K562 (cell line): ENCODE measurements around the gene NFATC3. TPM values are rescaled to one million over a fixed set of nuclear protein-coding genes. Genes with fewer than 3 reads are reported as not detected.

Source experiments
- ATAC-seq: fragments of 200-7000 bp; cut with Tn5 transposase; 3 replicates; pipeline ENCODE4 v1.9.1; 2020; ENCODE audit warnings: moderate library complexity
- BruUV-seq: library from RNA; stranded (reverse); fragments of 400-500 nt; replicated peaks from 2 replicates; lab custom pipeline; 2021; lab: Mats Ljungman, UMichigan
- CTCF ChIA-PET: fragments of 300-600 bp; formaldehyde crosslinking; extraction: SDS; loops from one replicate; lab custom pipeline; 2021; ENCODE audit warnings: low intra/inter-chr PET ratio; lab: Yijun Ruan, JAX
- POLR2A ChIA-PET: fragments of 300-600, 350-650 bp; sonication (Branson Sonifier 250); formaldehyde crosslinking; extraction: SDS; loops from one replicate; lab custom pipeline; 2021; ENCODE audit warnings: antibody characterized with exemption, inconsistent platforms; lab: Yijun Ruan, JAX
- DNase-seq, 4 experiments: peaks; one replicate each; pipeline versions ENCODE4 v3.0.0 to v3.0.0-alpha.2; 2011 to 2018; ENCODE audit warnings: low spot score in 3 of 4, mixed read lengths in 3 of 4; ENCODE audit errors: extremely low read depth in 1 of 4
- FAIRE-seq: peaks from 2 replicates; lab custom pipeline; 2011; peaks lifted over from hg19 to GRCh38; lab: Jason Lieb, UNC
- H2AFZ ChIP-seq: 2 replicates; pipeline ENCODE4 v1.6.0; 2011; ENCODE audit warnings: low read depth, low read length, control low read depth, inconsistent platforms
- H3K27ac ChIP-seq: fragments of 200-600 bp; 3 replicates; pipeline ENCODE4 v1.8.0; 2011; ENCODE audit warnings: low read depth, mild to moderate bottlenecking, control low read depth, inconsistent platforms, low read length, moderate library complexity, mixed read lengths; ENCODE audit errors: extremely low read depth
- H3K27me3 ChIP-seq, 2 experiments: fragments of 300-600 bp in 1 of 2; 2 replicates in 1 of 2; 3 replicates in 1 of 2; pipeline versions ENCODE4 v1.6.0 to v1.8.0; 2011; ENCODE audit warnings: inconsistent platforms in 2 of 2, low read length in 2 of 2, mild to moderate bottlenecking in 1 of 2, mixed read lengths in 1 of 2, moderate library complexity in 1 of 2; ENCODE audit not compliant: control insufficient read depth in 2 of 2, insufficient read depth in 2 of 2
- H3K36me3 ChIP-seq: fragments of 300-600 bp; 3 replicates; pipeline ENCODE4 v1.8.0; 2011; ENCODE audit warnings: mild to moderate bottlenecking, low read length, inconsistent platforms; ENCODE audit not compliant: control insufficient read depth, insufficient read depth
- H3K4me1 ChIP-seq, 2 experiments: fragments of 200-600 bp in 1 of 2; replicated peaks in 1 of 2; 2 replicates in 1 of 2; 3 replicates in 1 of 2; pipeline versions ENCODE4 v1.5.1 to v1.8.0; 2011; ENCODE audit warnings: inconsistent platforms in 2 of 2, low read length in 2 of 2, mild to moderate bottlenecking in 1 of 2, mixed read lengths in 1 of 2, moderate library complexity in 1 of 2; ENCODE audit not compliant: control insufficient read depth in 2 of 2, insufficient read depth in 2 of 2
- H3K4me2 ChIP-seq: 2 replicates; pipeline ENCODE4 v1.6.1; 2011; ENCODE audit warnings: low read length, control low read depth, inconsistent platforms, mixed read lengths; ENCODE audit not compliant: insufficient read depth
- H3K4me3 ChIP-seq: fragments of 200-600 bp; sonication (generic), shearing (Covaris generic); 2 replicates; pipeline ENCODE4 v1.5.1; 2016; ENCODE audit warnings: control low read depth, inconsistent platforms
- H3K79me2 ChIP-seq: fragments of 200-600 bp; 3 replicates; pipeline ENCODE4 v1.8.0; 2011; ENCODE audit warnings: low read length, inconsistent platforms; ENCODE audit not compliant: control insufficient read depth, insufficient read depth
- H3K9ac ChIP-seq, 2 experiments: 2 replicates each; pipeline versions ENCODE4 v1.6.0 to v1.6.1; 2011; ENCODE audit warnings: low read depth in 2 of 2, low read length in 2 of 2, control low read depth in 1 of 2, inconsistent platforms in 1 of 2, mild to moderate bottlenecking in 1 of 2, mixed read lengths in 1 of 2; ENCODE audit not compliant: insufficient read depth in 1 of 2
- H3K9me1 ChIP-seq: one replicate; pipeline ENCODE4 v1.6.0; 2011; ENCODE audit warnings: inconsistent platforms, mild to moderate bottlenecking, low read length, moderate library complexity; ENCODE audit not compliant: control insufficient read depth, insufficient read depth
- H3K9me3 ChIP-seq: replicated peaks from 2 replicates; pipeline ENCODE4 v1.5.1; 2011; ENCODE audit warnings: low read depth, low read length, inconsistent platforms; ENCODE audit not compliant: control insufficient read depth, insufficient read depth
- H4K20me1 ChIP-seq: replicated peaks from 2 replicates; pipeline ENCODE4 v1.6.1; 2011; ENCODE audit warnings: low read length, inconsistent platforms, mixed read lengths; ENCODE audit not compliant: control insufficient read depth, insufficient read depth
- DACH1 ChIP-seq: fragments of 450-650 bp; IDR thresholded peaks from 2 replicates; pipeline ENCODE4 v1.6.1; 2018; ENCODE audit not compliant: partially characterized antibody
- IRF9 ChIP-seq: fragments of 450-650 bp; IDR thresholded peaks from 2 replicates; pipeline ENCODE4 v1.6.1; 2016; ENCODE audit warnings: missing biosample characterization, missing genetic modification characterization
- MAX ChIP-seq: sonication (generic); formaldehyde crosslinking; IDR thresholded peaks from 2 replicates; pipeline ENCODE4 v1.9.0; 2022; ENCODE audit warnings: mild to moderate bottlenecking, missing genetic modification reagents
- MEF2A ChIP-seq: IDR thresholded peaks from 2 replicates; pipeline ENCODE4 v1.6.1; 2011; ENCODE audit warnings: low read depth, mild to moderate bottlenecking, low read length, moderate library complexity; ENCODE audit not compliant: control insufficient read depth
- MLLT1 ChIP-seq, 2 experiments: fragments of 450-650 bp; IDR thresholded peaks; 2 replicates each; pipeline ENCODE4 v1.6.1; 2016
- PBX2 ChIP-seq, 2 experiments: IDR thresholded peaks in 1 of 2; conservative IDR thresholded peaks in 1 of 2; 2 replicates each; pipeline ENCODE4 v1.6.1; 2016; ENCODE audit warnings: low read depth in 2 of 2, mild to moderate bottlenecking in 1 of 2, missing compliant biosample characterization in 1 of 2, missing genetic modification characterization in 1 of 2, moderate library complexity in 1 of 2
- RBFOX2 ChIP-seq: fragments of 200-400 bp; formaldehyde crosslinking; IDR thresholded peaks from 2 replicates; pipeline ENCODE4 v1.6.1; 2017; ENCODE audit warnings: low read depth, mild to moderate bottlenecking, low read length, moderate library complexity
- SPI1 ChIP-seq: IDR thresholded peaks from 2 replicates; pipeline ENCODE4 v1.6.1; 2011; ENCODE audit warnings: low read depth, low read length, control low read depth, borderline replicate concordance
- USF1 ChIP-seq: sonication (generic); formaldehyde crosslinking; IDR thresholded peaks from 2 replicates; pipeline ENCODE4 v1.9.0; 2022; ENCODE audit warnings: mild to moderate bottlenecking, missing genetic modification reagents
- YBX1 ChIP-seq: fragments of 450-650 bp; IDR thresholded peaks from 2 replicates; pipeline ENCODE4 v1.7.1; 2016; ENCODE audit warnings: mild to moderate bottlenecking
- ZBTB8A ChIP-seq: fragments of 450-650 bp; IDR thresholded peaks from 2 replicates; pipeline ENCODE4 v1.6.1; 2018; ENCODE audit warnings: mild to moderate bottlenecking, moderate library complexity; ENCODE audit not compliant: partially characterized antibody
- ZNF165 ChIP-seq: fragments of 250-450 bp; sonication (Bioruptor Pico); IDR thresholded peaks from 2 replicates; pipeline ENCODE4 v1.4.0; 2020; ENCODE audit warnings: borderline replicate concordance
- ZNF212 ChIP-seq: fragments of 450-650 bp; formaldehyde crosslinking; IDR thresholded peaks from 2 replicates; pipeline ENCODE4 v1.4.0; 2020; ENCODE audit warnings: mild to moderate bottlenecking
- ZNF253 ChIP-seq: fragments of 250-450 bp; sonication (Bioruptor Pico); conservative IDR thresholded peaks from 2 replicates; pipeline ENCODE4 v1.6.1; 2021; ENCODE audit warnings: mild to moderate bottlenecking
- ZNF507 ChIP-seq: conservative IDR thresholded peaks from 2 replicates; pipeline ENCODE4 v1.6.1; 2017; ENCODE audit warnings: missing genetic modification characterization, missing compliant biosample characterization
- WGBS: fragments of 100-300 bp; shearing (Covaris generic); methylation state at CpG from one replicate; pipeline ENCODE4 v1.1.6; 2016; ENCODE audit warnings: low coverage, mixed read lengths; ENCODE audit not compliant: insufficient coverage; ENCODE audit errors: missing lambda C conversion rate; 5-methylcytosine and 5-hydroxymethylcytosine counted together
- in situ Hi-C: fragments of 300-500 bp; cut with MboI; formaldehyde crosslinking; loops from 4 replicates; pipeline ENCODE4 v1.15.0; 2018; ENCODE audit warnings: inconsistent platforms, mixed read lengths
- intact Hi-C: fragments of 100-400 bp; cut with micrococcal nuclease; formaldehyde crosslinking; loops from 2 replicates; pipeline ENCODE4 v1.14.2; 2022
- polyA plus RNA-seq, 8 experiments: library from polyadenylated mRNA; depleted of rRNA in 4 of 8; stranded (reverse) in 5 of 8; unstranded in 3 of 8; fragments of >200 nt; fragmentation: Nextera tagmentation in 2 of 8; fragmentation: Illumina TruSeq in 1 of 8; extraction: Ambion mirVana in 2 of 8; extraction: Trizol in 1 of 8; gene quantifications; 2 replicates each; pipeline versions ENCODE4 v1.2.1 to v1.2.3, GENCODE V29; 2011 to 2014; ENCODE audit warnings: inconsistent platforms in 1 of 8, missing spikeins in 1 of 8
- total RNA-seq, 7 experiments: library from RNA; depleted of rRNA in 6 of 7; stranded (reverse); fragments of >200 nt in 6 of 7; fragmentation: Illumina TruSeq in 2 of 7; extraction: Trizol in 2 of 7; gene quantifications; 2 replicates each; pipeline versions ENCODE4 v1.2.1 to v1.2.3, GENCODE V29; 2011 to 2021; ENCODE audit warnings: low replicate concordance in 1 of 7

The NFATC3 gene
- total and polyA plus RNA-seq, 9 of the 15 experiments (the other 6 are each of a cell fraction or from before 2014, with no cell fraction given), result 15.7 to 98.4 (median 59.4) TPM

- intact Hi-C loops (no loop called here), in situ Hi-C loops (loop anchor here (10.0 kb wide), 1 partner anchor 723 kb away; the partner anchor contains the start of gene RIPOR1)
- H3K4me3 ChIP-seq, result no peak overlapping the region
- POLR2A ChIA-PET, result interaction anchor here (0.6 kb wide), 1 partner anchor 63 kb away, joined by 3 read pairs; the partner anchor contains the start of genes PRMT7 and SLC7A6OS
- H3K27me3 ChIP-seq, result no peaks in the 10 kb centered on the region
- H3K4me2 ChIP-seq, result peak overlapping the region; percentile 39
- H3K36me3 ChIP-seq, result peaks cover 2% of the 10 kb centered on the region; the same call in 1 of the 3 replicates
- FAIRE-seq (no peak), DNase-seq (no peak), ATAC-seq (no peak)
- H3K27ac ChIP-seq, result peak overlapping the region; percentile 3; the same call in 1 of the 3 replicates
- WGBS, result 83% methylated on average over 3 of the region's 4 CpGs
- CTCF ChIA-PET, result no interaction called here
- H4K20me1 ChIP-seq, result peaks cover 6% of the 10 kb centered on the region; the same call in 1 of the 2 replicates
- H3K9me3 ChIP-seq, result no peaks in the 10 kb centered on the region
- peaks cover 5% of the 10 kb centered on the region; the same call in 2 of the 3 replicates for H3K79me2 ChIP-seq
- peaks cover 8% of the 10 kb centered on the region for H3K9me1 ChIP-seq
- peaks cover 26 to 35% of the 10 kb centered on the region in 2 experiments for H3K4me1 ChIP-seq
- peak overlapping the region in 1 of 2 experiments; percentile 71; a peak in 2 of 4 replicates for H3K9ac ChIP-seq
- BruUV-seq, result no TSS peak
- H2AFZ ChIP-seq, result no peak overlapping the region
- peak; percentile 98 for TF ChIP-seq SPI1
- no peak for TF ChIP-seq ZBTB8A
- TF ChIP-seq IRF9, result no peak
- TF ChIP-seq USF1 (CRISPR knock-in tag), result 0 out of 2 replicates have a peak, but pooled peaks have one; percentile 11
- no peak for TF ChIP-seq ZNF507 (tag)
- TF ChIP-seq YBX1, result no peak
- TF ChIP-seq ZNF253, result no peak
- 0 out of 2 replicates have a peak, but pooled peaks have one; percentile 38 for TF ChIP-seq MAX (CRISPR knock-in tag)
- no peak for TF ChIP-seq ZNF212 (CRISPR knock-in tag)
- no peak for TF ChIP-seq MLLT1 (IDR thresholded peaks at IDR 0.05)
- no peak for TF ChIP-seq ZNF165 (CRISPR knock-in tag)
- no peak for TF ChIP-seq DACH1
- TF ChIP-seq MEF2A, result peak; percentile 34; the same call in 1 of the 2 replicates
- TF ChIP-seq PBX2 (CRISPR knock-in tag; IDR thresholded peaks at IDR 0.05; ENCODE audit: low read depth), result no peak
- no peak for TF ChIP-seq PBX2 (tag; conservative IDR thresholded peaks at IDR 0.05; ENCODE audit: low read depth)
- TF ChIP-seq RBFOX2, result no peak
Observed at GRCh38 chr16:68247400-68247799, 162.2 kb downstream of the NFATC3 start.
